Uterus (tissue), 2 donors: ENCODE data around the gene TMC8.

Experiments
- CTCF ChIP-seq, 4 experiments: fragments of 200-600 bp in 2 of 4; fragments of 450-650 bp in 2 of 4; sonication (generic) in 2 of 4; IDR thresholded peaks; one replicate each; pipeline ENCODE4 v1.5.1; 2016 to 2019; ENCODE audit warnings: antibody characterized with exemption in 4 of 4, mild to moderate bottlenecking in 2 of 4, moderate library complexity in 1 of 4
- POLR2A ChIP-seq, 2 donors: fragments of 450-650 bp; IDR thresholded peaks; one replicate each; pipeline ENCODE4 v1.6.1; 2016; ENCODE audit warnings: antibody characterized with exemption in 2 of 2, mild to moderate bottlenecking in 1 of 2, moderate library complexity in 1 of 2

- TF ChIP-seq CTCF (IDR thresholded peaks at IDR 0.05) = no peak
- no peak for TF ChIP-seq POLR2A (IDR thresholded peaks at IDR 0.05)
Observed at GRCh38 chr17:78131172-78132083, 857 bp downstream of the TMC8 start.
